NCI-H460 (cell line): Measurements from ENCODE around the gene RHO. TPM values are rescaled to one million over a fixed set of nuclear protein-coding genes. Genes with fewer than 3 reads are reported as not detected.
"Not testable (repeated sequence)": the region's sequence is repeated elsewhere in the genome, so short reads cannot be mapped to it uniquely, and the experiment has no call there.

Experiments
- DNase-seq: peaks from one replicate; pipeline ENCODE4 v3.0.0-alpha.2; 2016; ENCODE audit warnings: low read depth; ENCODE audit errors: extremely low read depth
- total RNA-seq: library from RNA; depleted of rRNA; stranded (reverse); fragments of >200 nt; shearing (Covaris generic); gene quantifications from 2 replicates; pipeline ENCODE4 v1.2.3, GENCODE V29; 2014

The RHO gene
- total RNA-seq, 1 experiment from 2014 or later, result not detected

GRCh38 chr3:129540776-129541516 lies 12.5 kb downstream of the RHO start:
- no peak for DNase-seq

DNA sequence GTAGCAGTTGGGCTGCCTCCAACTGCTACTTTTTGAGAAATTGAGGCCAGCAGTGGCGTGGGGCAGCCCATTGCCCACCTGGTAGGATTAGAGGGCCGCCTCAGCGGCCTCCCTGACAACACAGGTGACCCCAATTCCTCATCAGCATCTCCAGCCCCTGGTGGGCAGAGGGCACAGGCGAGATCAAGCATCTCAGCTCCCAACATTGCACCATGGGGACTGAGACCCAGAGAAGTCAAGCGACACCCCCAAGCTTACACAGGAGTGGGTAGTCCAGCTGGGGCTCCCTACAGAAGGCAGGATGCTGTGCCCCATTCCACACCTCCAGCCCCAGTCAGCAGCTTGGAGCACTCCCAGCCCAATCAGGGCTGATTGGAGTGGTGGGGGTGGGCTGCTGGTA lies 14.3 kb downstream of the RHO start:
- DNase-seq, result no peak

DNA sequence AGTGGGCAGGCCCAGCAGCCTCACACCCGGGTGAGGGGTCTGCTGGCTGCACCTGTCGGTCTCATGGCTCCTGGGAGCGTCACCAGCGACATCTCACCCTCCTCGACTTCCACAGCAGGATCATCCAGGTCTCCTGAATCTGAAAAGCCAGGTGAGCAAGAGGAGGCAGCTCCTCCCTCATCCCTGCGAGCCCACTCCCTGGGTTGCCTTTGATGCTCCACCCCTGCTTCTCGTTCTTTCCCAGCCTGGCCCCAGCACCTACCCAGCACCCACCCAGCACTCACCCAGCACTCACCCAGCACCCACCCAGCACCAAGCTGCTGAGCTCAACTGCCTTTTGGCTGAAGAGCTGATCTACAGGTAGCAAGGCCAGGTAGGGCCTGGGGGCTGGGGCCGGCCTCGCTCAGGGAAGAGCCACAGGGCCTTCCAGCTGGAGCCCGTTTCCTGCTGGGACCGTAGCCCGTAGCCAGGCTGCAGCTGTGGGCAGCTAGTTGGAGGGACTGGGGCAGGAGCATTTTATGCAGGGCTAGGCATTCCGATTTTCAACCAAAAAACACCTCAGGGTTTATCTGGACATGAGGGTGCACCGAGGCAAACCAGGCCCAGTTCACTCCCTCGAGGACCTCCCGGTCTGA lies 14.8 kb downstream of the RHO start, which contains the start of gene H1-8:
Gene H1-8 (plus strand): TSS at position 20 of the 635 bp plus-strand sequence. CDS start 44 bp downstream, at position 64.
- DNase-seq, result no peak

DNA sequence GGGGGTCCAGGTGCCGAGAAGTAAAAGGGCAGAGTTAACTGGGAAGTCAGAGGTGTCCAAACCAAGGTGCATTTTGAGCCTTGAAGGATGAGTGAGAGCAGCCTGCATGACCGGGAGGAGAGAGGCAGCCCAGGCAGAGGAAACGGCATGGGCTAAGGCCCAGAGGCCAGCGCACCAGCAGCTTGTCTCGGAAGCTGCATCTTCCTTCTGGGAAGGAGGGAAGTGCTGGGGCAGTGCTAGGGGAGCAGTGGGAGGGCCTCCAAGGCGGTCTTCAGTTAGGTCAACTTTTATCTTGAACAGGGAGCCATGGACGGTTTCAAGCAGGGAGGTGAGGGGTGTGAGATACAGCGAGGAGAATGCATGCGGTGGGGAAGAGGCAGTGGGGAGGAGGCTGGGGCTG lies 15.6 kb downstream of the RHO start:
- no peak for DNase-seq

- not testable (repeated sequence) for DNase-seq
Observed at GRCh38 chr3:129545951-129546350, 17.5 kb downstream of the RHO start.

DNA sequence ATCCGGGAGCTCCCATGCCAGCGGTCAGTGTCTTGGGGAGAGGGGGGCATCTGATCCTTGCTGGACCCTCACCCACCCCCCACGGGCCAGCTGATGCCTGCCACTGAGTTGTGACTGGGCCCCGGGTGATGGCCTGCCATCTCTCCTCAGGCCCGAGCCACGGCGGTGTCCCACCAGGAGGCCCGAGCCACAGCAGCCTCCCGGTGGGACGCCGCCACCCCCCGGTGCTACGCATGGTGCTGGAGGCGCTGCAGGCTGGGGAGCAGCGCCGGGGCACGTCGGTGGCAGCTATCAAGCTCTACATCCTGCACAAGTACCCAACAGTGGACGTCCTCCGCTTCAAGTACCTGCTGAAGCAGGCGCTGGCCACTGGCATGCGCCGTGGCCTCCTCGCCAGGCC lies 18.8 kb downstream of the RHO start:
- no peak for DNase-seq

GRCh38 chr3:129548104-129548965 lies 19.9 kb downstream of the RHO start:
- no peak for DNase-seq

DNA sequence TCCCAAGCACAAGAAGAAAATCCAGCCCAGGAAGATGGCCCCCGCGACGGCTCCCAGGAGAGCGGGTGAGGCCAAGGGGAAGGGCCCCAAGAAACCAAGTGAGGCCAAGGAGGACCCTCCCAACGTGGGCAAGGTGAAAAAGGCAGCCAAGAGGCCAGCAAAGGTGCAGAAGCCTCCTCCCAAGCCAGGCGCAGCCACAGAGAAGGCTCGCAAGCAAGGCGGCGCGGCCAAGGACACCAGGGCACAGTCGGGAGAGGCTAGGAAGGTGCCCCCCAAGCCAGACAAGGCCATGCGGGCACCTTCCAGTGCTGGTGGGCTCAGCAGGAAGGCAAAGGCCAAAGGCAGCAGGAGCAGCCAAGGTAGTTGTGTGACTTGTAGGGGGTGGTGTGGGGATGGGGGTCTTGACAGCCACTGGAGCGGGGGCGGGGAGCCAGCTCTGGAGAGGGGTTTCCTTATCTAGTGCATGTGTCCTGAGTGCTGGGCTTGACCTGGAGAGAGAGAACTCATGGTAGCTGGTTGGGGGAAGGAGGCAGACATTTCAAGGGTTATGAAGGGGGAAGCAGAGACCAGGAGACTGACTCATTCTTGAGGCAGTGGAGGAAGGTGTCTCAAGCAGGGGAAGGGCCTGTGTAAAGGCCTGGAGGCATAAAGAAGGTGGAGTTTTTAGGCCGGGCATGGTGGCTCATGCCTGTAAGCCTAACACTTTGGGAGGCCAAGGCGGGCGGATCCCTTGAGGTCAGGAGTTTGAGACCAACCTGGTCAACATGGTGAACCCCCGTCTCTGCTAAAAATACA lies 20.8 kb downstream of the RHO start:
- DNase-seq, result no peak

- no peak for DNase-seq
Observed at GRCh38 chr3:129549805-129550204, 21.4 kb downstream of the RHO start.

DNA sequence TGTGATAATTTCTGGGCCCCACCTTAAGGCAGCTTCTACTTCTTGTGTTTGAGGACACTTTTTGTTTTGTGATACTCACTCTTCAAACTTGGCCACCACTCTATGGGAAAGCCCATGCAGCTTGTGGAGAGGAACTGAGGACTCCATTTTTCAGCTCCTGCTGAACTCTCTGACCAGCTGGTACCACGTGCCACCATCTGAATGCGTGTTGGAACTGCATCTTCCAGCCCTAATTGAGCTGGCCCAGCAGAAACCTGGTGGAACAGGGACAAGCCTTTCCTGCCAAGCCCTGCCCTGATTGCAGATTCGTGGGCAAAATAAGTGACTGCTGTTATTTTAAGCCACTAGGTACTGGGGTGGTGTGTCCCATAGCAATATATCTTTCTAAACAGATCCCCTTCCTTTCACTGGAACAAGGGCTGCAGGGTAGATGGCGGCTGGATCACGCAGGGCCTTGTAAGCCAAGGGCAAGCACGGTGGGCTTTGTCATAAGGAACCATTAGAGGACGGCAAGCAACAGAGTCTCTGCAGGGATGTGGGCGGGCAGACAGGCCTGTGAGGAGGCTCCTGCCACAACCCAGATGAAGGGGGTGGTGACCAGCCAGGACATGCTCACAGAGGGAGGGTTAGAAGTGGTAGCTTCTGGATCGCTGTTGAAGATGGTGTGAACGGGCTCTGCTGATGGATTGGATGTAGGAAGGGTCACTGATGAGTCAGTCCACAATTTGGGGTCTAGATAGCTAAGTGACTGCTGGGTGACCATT lies 24.0 kb downstream of the RHO start:
- DNase-seq, result no peak

- no peak for DNase-seq
Observed at GRCh38 chr3:129553171-129553570, 24.7 kb downstream of the RHO start.

- DNase-seq, result peak; percentile 3
Observed at GRCh38 chr3:129553719-129554118, 25.3 kb downstream of the RHO start.

GRCh38 chr3:129554356-129555152 lies 26.1 kb downstream of the RHO start:
- no peak for DNase-seq

DNA sequence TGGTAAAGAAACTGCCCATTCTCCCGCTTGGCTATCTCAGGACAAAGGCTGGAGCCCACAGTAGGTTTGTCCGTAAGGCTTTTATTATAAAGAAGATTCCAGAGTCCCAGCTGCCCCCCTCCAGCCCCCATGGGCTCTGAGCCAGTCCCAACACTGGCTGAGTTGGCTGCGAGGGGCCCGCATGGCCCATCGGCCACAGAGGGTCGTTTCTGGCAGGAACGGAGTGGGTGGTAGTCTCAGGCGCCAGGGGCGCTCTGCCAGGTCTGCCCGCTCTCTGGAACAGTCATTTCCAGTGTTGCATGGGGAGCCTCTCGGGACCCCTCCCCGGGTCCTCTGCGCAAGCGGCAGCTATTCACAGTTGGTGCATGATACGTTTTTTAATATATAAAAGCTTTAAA lies 26.7 kb downstream of the RHO start:
- DNase-seq, result no peak

DNA sequence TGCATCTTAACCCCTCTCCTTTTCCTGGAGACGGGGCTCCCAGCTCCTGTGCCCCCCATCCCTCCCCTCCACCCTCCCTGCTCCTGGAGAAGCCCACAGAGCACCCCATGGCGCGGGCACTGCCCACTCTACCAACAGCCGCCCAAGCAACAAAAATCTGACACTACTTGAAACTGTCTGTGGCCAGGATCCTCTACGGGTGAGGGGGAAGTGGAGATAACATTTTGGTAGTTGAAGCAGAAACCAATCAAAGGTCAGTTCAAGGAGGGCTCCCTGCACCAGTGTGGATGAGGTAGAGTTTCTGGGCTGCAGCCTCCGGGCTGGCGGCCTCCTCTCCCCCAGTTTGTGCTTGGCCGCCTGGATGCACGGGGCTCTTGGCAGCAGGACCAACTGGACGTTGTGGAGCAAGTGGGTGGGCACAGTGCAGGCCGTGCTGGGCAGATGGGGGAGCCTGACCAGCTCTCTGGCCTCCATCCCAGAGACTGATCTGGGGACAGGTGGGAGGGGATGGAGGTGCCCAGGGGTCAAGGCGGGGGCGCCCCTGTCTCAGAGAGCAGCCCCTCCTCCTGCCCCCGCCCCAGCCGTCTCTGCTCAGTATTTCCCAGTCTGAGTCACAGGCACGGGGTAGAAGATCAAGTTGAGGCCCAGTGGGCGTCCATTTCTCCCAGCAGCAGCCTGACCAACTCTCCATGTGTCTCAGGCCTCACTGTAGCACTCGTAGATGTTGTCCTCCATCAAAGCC lies 27.3 kb downstream of the RHO start:
- no peak for DNase-seq

DNA sequence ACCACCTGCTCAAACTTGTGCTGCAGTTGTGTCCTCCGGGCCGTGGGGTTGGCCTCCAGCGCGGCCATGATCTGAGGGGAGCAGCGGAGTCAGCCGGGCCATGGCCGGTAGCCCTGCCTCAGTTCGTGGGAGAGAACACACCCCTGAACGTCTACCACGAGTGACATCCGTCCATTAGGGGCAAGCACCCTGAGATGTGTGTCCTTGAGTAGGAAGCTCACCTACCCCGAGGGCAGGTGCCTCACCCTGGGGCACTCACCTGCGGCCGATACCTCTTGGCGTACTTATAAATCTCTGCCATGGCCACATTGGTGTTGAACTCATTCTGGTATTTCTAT lies 27.9 kb downstream of the RHO start:
- DNase-seq, result no peak

DNA sequence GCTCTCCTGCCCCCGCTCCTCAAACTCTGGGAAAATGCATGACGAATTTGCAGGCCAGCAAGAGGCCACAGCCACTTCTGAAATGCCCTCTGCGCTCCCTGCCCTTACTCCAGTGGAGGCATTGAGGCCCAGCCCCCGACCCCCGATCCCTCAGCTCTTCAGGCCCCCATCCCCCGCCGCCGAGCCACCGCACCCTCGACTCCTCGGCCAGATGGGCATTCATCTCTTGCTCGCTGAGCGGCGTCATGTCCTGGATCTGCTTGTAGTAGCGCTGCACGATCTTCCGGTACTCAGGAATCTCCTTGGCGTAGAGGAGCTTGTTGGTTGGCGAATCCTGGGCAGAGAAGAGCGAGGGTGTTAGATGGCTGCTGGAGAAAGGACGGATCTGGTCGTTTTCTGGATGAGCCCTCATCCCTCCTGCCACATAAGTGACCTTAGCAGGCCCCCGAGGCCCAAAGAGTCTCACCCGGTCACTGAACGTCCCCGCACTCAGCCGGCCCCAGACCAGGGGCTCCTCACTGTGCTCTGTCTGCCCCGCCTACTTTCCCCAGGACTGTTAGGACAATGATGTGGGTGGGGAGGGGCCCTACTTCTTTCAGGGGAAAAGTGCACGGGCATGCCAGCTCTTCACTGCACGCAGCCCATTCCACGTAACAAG lies 28.6 kb downstream of the RHO start:
- no peak for DNase-seq

GRCh38 chr3:129557548-129557894 lies 29.1 kb downstream of the RHO start:
- no peak for DNase-seq
